ENCODE data around the gene PBXIP1. TPM values are rescaled to one million over a fixed set of nuclear protein-coding genes. Genes with fewer than 3 reads are reported as not detected.

PBXIP1 gene
- total and polyA plus RNA-seq, 10 of the 15 experiments (the other 5 are each of a cell fraction or from before 2014, with no cell fraction given) = 0.63 to 25.6 (median 15.4) TPM

DNA sequence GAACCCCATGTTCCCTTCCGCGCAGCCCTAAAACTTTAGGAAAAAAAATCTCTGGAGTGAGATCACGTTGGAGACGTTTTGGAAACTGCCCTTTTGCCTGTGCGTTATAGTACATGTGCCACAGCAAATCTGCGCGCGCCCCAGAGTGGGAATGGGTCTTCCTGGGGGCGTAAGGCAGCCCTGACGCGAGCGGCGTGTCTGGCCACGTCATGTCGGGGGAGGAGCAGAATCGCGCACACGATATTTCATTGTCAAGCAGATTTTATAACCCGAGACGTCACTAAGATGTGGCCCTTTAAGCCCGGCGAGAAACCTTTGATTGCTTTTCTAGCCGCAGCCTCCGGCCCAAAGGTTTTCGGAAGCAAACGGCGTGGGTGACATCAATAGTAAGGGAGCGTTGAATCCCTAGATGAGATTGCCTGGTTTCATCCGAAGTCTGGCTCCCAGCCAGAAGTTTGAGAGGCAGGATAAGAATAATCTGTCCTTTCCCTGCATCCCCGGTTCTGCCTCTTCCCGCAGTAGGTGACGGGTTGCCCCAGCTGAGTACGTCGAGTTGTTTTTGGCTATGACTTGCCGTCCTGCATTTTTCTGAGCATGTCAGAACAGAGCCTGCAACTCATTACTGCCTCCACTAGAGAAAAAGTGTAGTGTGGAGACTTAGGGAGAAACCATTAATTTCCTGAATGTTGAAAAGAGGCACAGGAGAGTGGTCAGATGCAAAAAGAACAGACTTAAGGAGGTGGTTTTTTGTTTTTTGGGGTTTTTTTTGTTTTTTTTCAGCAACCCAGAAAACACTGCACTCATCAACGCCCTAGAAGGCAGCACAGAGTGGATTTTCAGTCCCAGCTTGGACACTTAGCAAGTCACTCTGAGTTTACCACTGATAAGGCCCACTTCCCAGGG lies 18.6 kb downstream of the PBXIP1 start (continued):
- TF ChIP-seq, protein P1, sequence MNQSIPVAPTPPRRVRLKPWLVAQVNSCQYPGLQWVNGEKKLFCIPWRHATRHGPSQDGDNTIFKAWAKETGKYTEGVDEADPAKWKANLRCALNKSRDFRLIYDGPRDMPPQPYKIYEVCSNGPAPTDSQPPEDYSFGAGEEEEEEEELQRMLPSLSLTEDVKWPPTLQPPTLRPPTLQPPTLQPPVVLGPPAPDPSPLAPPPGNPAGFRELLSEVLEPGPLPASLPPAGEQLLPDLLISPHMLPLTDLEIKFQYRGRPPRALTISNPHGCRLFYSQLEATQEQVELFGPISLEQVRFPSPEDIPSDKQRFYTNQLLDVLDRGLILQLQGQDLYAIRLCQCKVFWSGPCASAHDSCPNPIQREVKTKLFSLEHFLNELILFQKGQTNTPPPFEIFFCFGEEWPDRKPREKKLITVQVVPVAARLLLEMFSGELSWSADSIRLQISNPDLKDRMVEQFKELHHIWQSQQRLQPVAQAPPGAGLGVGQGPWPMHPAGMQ (IDR thresholded peaks at IDR 0.05; ENCODE audit: borderline replicate concordance) = no peak
- TF ChIP-seq, protein P2, sequence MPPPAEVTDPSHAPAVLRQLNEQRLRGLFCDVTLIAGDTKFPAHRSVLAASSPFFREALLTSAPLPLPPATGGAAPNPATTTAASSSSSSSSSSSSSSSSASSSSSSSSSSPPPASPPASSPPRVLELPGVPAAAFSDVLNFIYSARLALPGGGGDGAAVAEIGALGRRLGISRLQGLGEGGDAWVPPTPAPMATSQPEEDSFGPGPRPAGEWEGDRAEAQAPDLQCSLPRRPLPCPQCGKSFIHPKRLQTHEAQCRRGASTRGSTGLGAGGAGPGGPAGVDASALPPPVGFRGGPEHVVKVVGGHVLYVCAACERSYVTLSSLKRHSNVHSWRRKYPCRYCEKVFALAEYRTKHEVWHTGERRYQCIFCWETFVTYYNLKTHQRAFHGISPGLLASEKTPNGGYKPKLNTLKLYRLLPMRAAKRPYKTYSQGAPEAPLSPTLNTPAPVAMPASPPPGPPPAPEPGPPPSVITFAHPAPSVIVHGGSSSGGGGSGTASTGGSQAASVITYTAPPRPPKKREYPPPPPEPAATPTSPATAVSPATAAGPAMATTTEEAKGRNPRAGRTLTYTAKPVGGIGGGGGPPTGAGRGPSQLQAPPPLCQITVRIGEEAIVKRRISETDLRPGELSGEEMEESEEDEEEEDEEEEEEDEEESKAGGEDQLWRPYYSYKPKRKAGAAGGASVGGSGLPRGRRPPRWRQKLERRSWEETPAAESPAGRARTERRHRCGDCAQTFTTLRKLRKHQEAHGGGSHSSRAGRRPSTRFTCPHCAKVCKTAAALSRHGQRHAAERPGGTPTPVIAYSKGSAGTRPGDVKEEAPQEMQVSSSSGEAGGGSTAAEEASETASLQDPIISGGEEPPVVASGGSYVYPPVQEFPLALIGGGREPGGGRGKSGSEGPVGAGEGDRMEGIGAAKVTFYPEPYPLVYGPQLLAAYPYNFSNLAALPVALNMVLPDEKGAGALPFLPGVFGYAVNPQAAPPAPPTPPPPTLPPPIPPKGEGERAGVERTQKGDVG (CRISPR knock-in tag; IDR thresholded peaks at IDR 0.05) = no peak
- TF ChIP-seq MTA2 (IDR thresholded peaks at IDR 0.05; ENCODE audit: low read depth) (no peak; the same call in 1 of the 2 replicates), RUNX3 (IDR thresholded peaks at IDR 0.05; ENCODE audit: low read length) (no peak), CEBPB (IDR thresholded peaks at IDR 0.05; ENCODE audit: borderline replicate concordance in 1 of 2, low read depth in 2 of 2, low read length in 2 of 2) (no peak), ZNF217 (IDR thresholded peaks at IDR 0.05) (no peak), ZNF622 (IDR thresholded peaks at IDR 0.05) (no peak), RB1 (IDR thresholded peaks at IDR 0.05; ENCODE audit: borderline replicate concordance) (peak; percentile 18; the same call in 1 of the 2 replicates), ZZZ3 (IDR thresholded peaks at IDR 0.05; ENCODE audit: control insufficient read depth, insufficient read length, low read depth) (no peak)
- TF ChIP-seq, protein P3, sequence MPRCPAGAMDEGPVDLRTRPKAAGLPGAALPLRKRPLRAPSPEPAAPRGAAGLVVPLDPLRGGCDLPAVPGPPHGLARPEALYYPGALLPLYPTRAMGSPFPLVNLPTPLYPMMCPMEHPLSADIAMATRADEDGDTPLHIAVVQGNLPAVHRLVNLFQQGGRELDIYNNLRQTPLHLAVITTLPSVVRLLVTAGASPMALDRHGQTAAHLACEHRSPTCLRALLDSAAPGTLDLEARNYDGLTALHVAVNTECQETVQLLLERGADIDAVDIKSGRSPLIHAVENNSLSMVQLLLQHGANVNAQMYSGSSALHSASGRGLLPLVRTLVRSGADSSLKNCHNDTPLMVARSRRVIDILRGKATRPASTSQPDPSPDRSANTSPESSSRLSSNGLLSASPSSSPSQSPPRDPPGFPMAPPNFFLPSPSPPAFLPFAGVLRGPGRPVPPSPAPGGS (IDR thresholded peaks at IDR 0.05; ENCODE audit: borderline replicate concordance, insufficient read depth, low read depth, low read length, poor library complexity, severe bottlenecking) = no peak
- TF ChIP-seq, protein P4, sequence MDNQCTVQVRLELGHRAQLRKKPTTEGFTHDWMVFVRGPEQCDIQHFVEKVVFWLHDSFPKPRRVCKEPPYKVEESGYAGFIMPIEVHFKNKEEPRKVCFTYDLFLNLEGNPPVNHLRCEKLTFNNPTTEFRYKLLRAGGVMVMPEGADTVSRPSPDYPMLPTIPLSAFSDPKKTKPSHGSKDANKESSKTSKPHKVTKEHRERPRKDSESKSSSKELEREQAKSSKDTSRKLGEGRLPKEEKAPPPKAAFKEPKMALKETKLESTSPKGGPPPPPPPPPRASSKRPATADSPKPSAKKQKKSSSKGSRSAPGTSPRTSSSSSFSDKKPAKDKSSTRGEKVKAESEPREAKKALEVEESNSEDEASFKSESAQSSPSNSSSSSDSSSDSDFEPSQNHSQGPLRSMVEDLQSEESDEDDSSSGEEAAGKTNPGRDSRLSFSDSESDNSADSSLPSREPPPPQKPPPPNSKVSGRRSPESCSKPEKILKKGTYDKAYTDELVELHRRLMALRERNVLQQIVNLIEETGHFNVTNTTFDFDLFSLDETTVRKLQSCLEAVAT (IDR thresholded peaks at IDR 0.05) = no peak; the same call in 1 of the 2 replicates
- TF ChIP-seq, protein P5, sequence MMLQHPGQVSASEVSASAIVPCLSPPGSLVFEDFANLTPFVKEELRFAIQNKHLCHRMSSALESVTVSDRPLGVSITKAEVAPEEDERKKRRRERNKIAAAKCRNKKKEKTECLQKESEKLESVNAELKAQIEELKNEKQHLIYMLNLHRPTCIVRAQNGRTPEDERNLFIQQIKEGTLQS (IDR thresholded peaks at IDR 0.05; ENCODE audit: borderline replicate concordance, extremely low read depth, low read depth, low read length) = no peak
- TF ChIP-seq, protein P6, sequence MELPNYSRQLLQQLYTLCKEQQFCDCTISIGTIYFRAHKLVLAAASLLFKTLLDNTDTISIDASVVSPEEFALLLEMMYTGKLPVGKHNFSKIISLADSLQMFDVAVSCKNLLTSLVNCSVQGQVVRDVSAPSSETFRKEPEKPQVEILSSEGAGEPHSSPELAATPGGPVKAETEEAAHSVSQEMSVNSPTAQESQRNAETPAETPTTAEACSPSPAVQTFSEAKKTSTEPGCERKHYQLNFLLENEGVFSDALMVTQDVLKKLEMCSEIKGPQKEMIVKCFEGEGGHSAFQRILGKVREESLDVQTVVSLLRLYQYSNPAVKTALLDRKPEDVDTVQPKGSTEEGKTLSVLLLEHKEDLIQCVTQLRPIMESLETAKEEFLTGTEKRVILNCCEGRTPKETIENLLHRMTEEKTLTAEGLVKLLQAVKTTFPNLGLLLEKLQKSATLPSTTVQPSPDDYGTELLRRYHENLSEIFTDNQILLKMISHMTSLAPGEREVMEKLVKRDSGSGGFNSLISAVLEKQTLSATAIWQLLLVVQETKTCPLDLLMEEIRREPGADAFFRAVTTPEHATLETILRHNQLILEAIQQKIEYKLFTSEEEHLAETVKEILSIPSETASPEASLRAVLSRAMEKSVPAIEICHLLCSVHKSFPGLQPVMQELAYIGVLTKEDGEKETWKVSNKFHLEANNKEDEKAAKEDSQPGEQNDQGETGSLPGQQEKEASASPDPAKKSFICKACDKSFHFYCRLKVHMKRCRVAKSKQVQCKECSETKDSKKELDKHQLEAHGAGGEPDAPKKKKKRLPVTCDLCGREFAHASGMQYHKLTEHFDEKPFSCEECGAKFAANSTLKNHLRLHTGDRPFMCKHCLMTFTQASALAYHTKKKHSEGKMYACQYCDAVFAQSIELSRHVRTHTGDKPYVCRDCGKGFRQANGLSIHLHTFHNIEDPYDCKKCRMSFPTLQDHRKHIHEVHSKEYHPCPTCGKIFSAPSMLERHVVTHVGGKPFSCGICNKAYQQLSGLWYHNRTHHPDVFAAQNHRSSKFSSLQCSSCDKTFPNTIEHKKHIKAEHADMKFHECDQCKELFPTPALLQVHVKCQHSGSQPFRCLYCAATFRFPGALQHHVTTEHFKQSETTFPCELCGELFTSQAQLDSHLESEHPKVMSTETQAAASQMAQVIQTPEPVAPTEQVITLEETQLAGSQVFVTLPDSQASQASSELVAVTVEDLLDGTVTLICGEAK (IDR thresholded peaks at IDR 0.05; ENCODE audit: borderline replicate concordance) = peak; percentile 19; the same call in 1 of the 2 replicates
- TF ChIP-seq, protein P7, sequence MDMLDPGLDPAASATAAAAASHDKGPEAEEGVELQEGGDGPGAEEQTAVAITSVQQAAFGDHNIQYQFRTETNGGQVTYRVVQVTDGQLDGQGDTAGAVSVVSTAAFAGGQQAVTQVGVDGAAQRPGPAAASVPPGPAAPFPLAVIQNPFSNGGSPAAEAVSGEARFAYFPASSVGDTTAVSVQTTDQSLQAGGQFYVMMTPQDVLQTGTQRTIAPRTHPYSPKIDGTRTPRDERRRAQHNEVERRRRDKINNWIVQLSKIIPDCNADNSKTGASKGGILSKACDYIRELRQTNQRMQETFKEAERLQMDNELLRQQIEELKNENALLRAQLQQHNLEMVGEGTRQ (IDR thresholded peaks at IDR 0.05; ENCODE audit: borderline replicate concordance, low read depth, low read length) = no peak
